DMS53 treated with DMSO at 0.1 percent for 48 hours (cell line): ENCODE measurements around the gene WWP2.
"Not testable (repeated sequence)": the region's sequence is repeated elsewhere in the genome, so short reads cannot be mapped to it uniquely, and the experiment has no call there.

ENCODE experiments used
- DNase-seq: peaks from one replicate; lab custom pipeline; 2025; ENCODE audit not compliant: unreplicated experiment; lab: John Stamatoyannopoulos, UW

WWP2 gene

GRCh38 chr16:69793526-69793925, 31.4 kb downstream of the WWP2 start:
- no peak for DNase-seq

- no peak for DNase-seq
Observed at GRCh38 chr16:69794486-69794885, 32.4 kb downstream of the WWP2 start.

- DNase-seq: peak; percentile 29
Observed at GRCh38 chr16:69796285-69797118, 34.4 kb downstream of the WWP2 start.

GRCh38 chr16:69798466-69798865, 36.3 kb downstream of the WWP2 start:
- DNase-seq: no peak

GRCh38 chr16:69799611-69800031, 37.5 kb downstream of the WWP2 start:
- DNase-seq: no peak

- DNase-seq: no peak
Observed at GRCh38 chr16:69804297-69804696, 42.2 kb downstream of the WWP2 start.

GRCh38 chr16:69806776-69807175, 44.6 kb downstream of the WWP2 start:
- DNase-seq: not testable (repeated sequence)

GRCh38 chr16:69812688-69813014, 50.5 kb downstream of the WWP2 start:
- DNase-seq: no peak

GRCh38 chr16:69814078-69814477, 51.9 kb downstream of the WWP2 start:
- DNase-seq: no peak

GRCh38 chr16:69814561-69814960, 52.4 kb downstream of the WWP2 start:
- no peak for DNase-seq

- DNase-seq: not testable (repeated sequence)
Observed at GRCh38 chr16:69815216-69815883, 53.2 kb downstream of the WWP2 start.

GRCh38 chr16:69816996-69817395, 54.9 kb downstream of the WWP2 start:
- no peak for DNase-seq

- DNase-seq: no peak
Observed at GRCh38 chr16:69818891-69819545, 56.9 kb downstream of the WWP2 start.

- DNase-seq: no peak
Observed at GRCh38 chr16:69820926-69821541, 58.9 kb downstream of the WWP2 start.

GRCh38 chr16:69821844-69822173, 59.7 kb downstream of the WWP2 start:
- DNase-seq: no peak

- no peak for DNase-seq
Observed at GRCh38 chr16:69822174-69822935, 60.2 kb downstream of the WWP2 start.

- no peak for DNase-seq
Observed at GRCh38 chr16:69823831-69824563, 61.9 kb downstream of the WWP2 start.

GRCh38 chr16:69824564-69825142, 62.5 kb downstream of the WWP2 start:
- DNase-seq: not testable (repeated sequence)

- DNase-seq: no peak
Observed at GRCh38 chr16:69827524-69827923, 65.4 kb downstream of the WWP2 start.

- DNase-seq: no peak
Observed at GRCh38 chr16:69829338-69829737, 67.2 kb downstream of the WWP2 start.
